SK-N-SH (cell line): Measurements from ENCODE around the gene ORM1. TPM values are rescaled to one million over a fixed set of nuclear protein-coding genes. Genes with fewer than 3 reads are reported as not detected.

ENCODE experiments used
- CTCF ChIA-PET: fragments of 300-600, 350-600 bp; formaldehyde crosslinking; extraction: SDS; loops from one replicate; lab custom pipeline; 2021; lab: Yijun Ruan, JAX
- POLR2A ChIA-PET: fragments of 350-600 bp; sonication (Branson Sonifier 250); formaldehyde crosslinking; extraction: SDS; loops from one replicate; lab custom pipeline; 2020; ENCODE audit warnings: antibody characterized with exemption, inconsistent platforms; lab: Yijun Ruan, JAX
- DNase-seq: peaks from one replicate; pipeline ENCODE4 v3.0.0; 2012
- H2AFZ ChIP-seq: fragments of 200-600 bp; sonication (generic); 2 replicates; pipeline ENCODE4 v1.8.1; 2016; ENCODE audit warnings: antibody characterized with exemption, mild to moderate bottlenecking, low read depth
- H3F3A ChIP-seq: fragments of 200-600 bp; sonication (generic); replicated peaks from 2 replicates; pipeline ENCODE3; 2016; ENCODE audit warnings: antibody characterized with exemption, mild to moderate bottlenecking; ENCODE audit not compliant: insufficient read depth
- H3K27ac ChIP-seq, 2 experiments: fragments of 200-500 bp in 1 of 2; fragments of 200-600 bp in 1 of 2; sonication (Bioruptor generic) in 1 of 2; sonication (generic), shearing (Covaris generic) in 1 of 2; 2 replicates each; pipeline versions ENCODE4 v1.5.1 to v1.6.1; 2014 to 2016; ENCODE audit warnings: low read depth in 2 of 2, inconsistent platforms in 1 of 2, low read length in 1 of 2, mild to moderate bottlenecking in 1 of 2, mixed read lengths in 1 of 2
- H3K27me3 ChIP-seq: fragments of 200-600 bp; sonication (generic), shearing (Covaris generic); 2 replicates; pipeline ENCODE4 v1.6.1; 2016; ENCODE audit warnings: mixed run types; ENCODE audit not compliant: insufficient read depth
- H3K36me3 ChIP-seq, 2 experiments: fragments of 200-500 bp in 1 of 2; fragments of 200-600 bp in 1 of 2; sonication (Bioruptor generic) in 1 of 2; sonication (generic) in 1 of 2; replicated peaks in 1 of 2; 2 replicates each; pipeline versions ENCODE3 to v1.5.1; 2014 to 2016; ENCODE audit warnings: low read length in 1 of 2, mild to moderate bottlenecking in 1 of 2; ENCODE audit not compliant: insufficient read depth in 2 of 2, control insufficient read depth in 1 of 2
- H3K4me1 ChIP-seq, 2 experiments: fragments of 200-500 bp in 1 of 2; fragments of 200-600 bp in 1 of 2; sonication (Bioruptor generic) in 1 of 2; sonication (generic), shearing (Covaris generic) in 1 of 2; 2 replicates each; pipeline versions ENCODE4 v1.5.1 to v1.6.1; 2014 to 2016; ENCODE audit warnings: low read depth in 1 of 2, low read length in 1 of 2, mixed run types in 1 of 2; ENCODE audit not compliant: insufficient read depth in 2 of 2, control insufficient read depth in 1 of 2
- H3K4me2 ChIP-seq: fragments of 200-600 bp; sonication (generic), shearing (Covaris generic); 2 replicates; pipeline ENCODE4 v1.6.1; 2017; ENCODE audit warnings: mixed run types
- H3K4me3 ChIP-seq, 2 experiments: fragments of 200-500 bp in 1 of 2; fragments of 200-600 bp in 1 of 2; sonication (Bioruptor generic) in 1 of 2; sonication (generic), shearing (Covaris generic) in 1 of 2; 2 replicates each; pipeline versions ENCODE4 v1.5.1 to v1.8.1; 2014 to 2016; ENCODE audit warnings: low read depth in 2 of 2, inconsistent platforms in 1 of 2, low read length in 1 of 2, mild to moderate bottlenecking in 1 of 2, mixed read lengths in 1 of 2, moderate library complexity in 1 of 2
- H3K79me2 ChIP-seq: fragments of 200-600 bp; sonication (generic); 2 replicates; pipeline ENCODE4 v1.8.1; 2017; ENCODE audit warnings: mild to moderate bottlenecking; ENCODE audit not compliant: insufficient read depth
- H3K9ac ChIP-seq: fragments of 200-600 bp; sonication (generic); 2 replicates; pipeline ENCODE4 v1.6.1; 2017; ENCODE audit warnings: mixed run types
- H3K9me2 ChIP-seq: fragments of 200-600 bp; sonication (generic); 2 replicates; pipeline ENCODE4 v1.6.1; 2017; ENCODE audit warnings: mixed run types
- H3K9me3 ChIP-seq: fragments of 200-600 bp; sonication (generic); 2 replicates; pipeline ENCODE4 v1.6.1; 2017; ENCODE audit warnings: mixed run types, mild to moderate bottlenecking, moderate library complexity
- H4K20me1 ChIP-seq: fragments of 200-600 bp; sonication (generic); 2 replicates; pipeline ENCODE4 v1.6.1; 2017; ENCODE audit warnings: mild to moderate bottlenecking, mixed run types; ENCODE audit not compliant: insufficient read depth
- CTCF ChIP-seq: fragments of 200-600 bp; sonication (generic); IDR thresholded peaks from 2 replicates; pipeline ENCODE4 v1.6.1; 2017; ENCODE audit warnings: antibody characterized with exemption, mild to moderate bottlenecking, moderate library complexity
- FOSL2 ChIP-seq: IDR thresholded peaks from 2 replicates; pipeline ENCODE4 v1.4.0; 2012; ENCODE audit warnings: low read depth, mild to moderate bottlenecking, moderate library complexity, borderline replicate concordance
- REST ChIP-seq: IDR thresholded peaks from 2 replicates; pipeline ENCODE4 v1.6.1; 2012; ENCODE audit warnings: mild to moderate bottlenecking, low read depth, low read length, moderate library complexity
- SIN3A ChIP-seq: IDR thresholded peaks from 2 replicates; pipeline ENCODE4 v1.6.1; 2012; ENCODE audit warnings: low read depth, mild to moderate bottlenecking, low read length, moderate library complexity, borderline replicate concordance
- TCF12 ChIP-seq: IDR thresholded peaks from 2 replicates; pipeline ENCODE4 v1.4.0; 2012
- TEAD4 ChIP-seq: IDR thresholded peaks from 2 replicates; pipeline ENCODE4 v1.4.0; 2012; ENCODE audit warnings: mild to moderate bottlenecking, borderline replicate concordance; ENCODE audit not compliant: insufficient read depth
- WGBS: methylation state at CpG from one replicate; pipeline ENCODE4 v1.1.6; 2017; ENCODE audit warnings: low lambda C conversion rate; 5-methylcytosine and 5-hydroxymethylcytosine counted together
- polyA plus RNA-seq, 3 experiments: library from polyadenylated mRNA; depleted of rRNA; stranded (reverse); fragments of >200 nt; gene quantifications; 2 replicates each; pipeline ENCODE4 v1.2.3, GENCODE V29; 2012
- TF ChIP-seq, protein P1 (sequence below): fragments of 150-350 bp; IDR thresholded peaks from 2 replicates; pipeline ENCODE4 v1.6.1; 2017; ENCODE audit warnings: antibody characterized with exemption, low read length, low read depth, borderline replicate concordance

Gene ORM1
- polyA plus RNA-seq, 1 of the 3 experiments (the other 2 are of a cell fraction), result not detected

DNA sequence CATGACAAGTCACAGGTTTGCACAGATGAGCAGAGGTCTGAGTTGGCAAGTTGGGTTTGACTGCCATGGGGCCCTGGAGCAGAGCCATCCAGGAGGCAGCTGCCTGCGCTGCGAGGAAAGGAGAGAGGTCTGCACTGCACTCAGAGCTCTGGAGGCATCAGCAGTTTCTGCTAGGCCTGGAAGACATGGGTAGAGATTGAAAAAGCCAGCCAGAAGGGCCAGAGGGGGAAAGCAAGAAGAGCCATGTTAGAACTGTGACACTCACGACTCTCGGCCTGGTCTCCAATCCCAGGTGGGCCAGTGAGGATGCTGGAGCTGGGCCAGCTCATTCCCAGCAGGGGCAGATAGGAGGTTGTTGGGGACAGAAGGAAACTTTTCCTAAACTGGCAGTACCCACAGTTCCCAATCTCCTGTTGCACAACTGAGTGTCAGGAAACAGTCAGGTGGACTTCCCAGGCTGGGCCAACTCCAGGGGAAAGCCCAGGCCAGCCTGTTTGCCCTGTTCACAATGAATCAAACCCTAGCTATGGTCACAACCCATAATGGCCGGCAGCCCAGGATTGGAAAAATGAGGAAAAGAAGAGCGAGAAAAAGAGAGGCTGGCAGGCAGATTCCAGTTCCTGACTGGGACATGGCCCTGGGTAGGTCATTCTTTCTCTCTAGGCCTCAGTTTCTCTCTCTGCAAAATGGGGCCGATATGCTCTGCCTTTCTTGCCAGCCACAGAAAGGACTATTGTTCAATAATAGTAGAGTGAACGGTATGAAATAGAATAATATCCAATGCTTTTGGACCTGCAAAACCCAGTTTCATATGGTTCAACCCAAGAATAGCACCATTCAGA, 7.8 kb upstream of the ORM1 start:
- H3K4me3 ChIP-seq, result no peak overlapping the region
- H3K9me2 ChIP-seq, result no peaks in the 10 kb centered on the region
- no peaks in the 10 kb centered on the region for H4K20me1 ChIP-seq
- TF ChIP-seq TCF12 (no peak), SIN3A (no peak), TEAD4 (no peak), CTCF (no peak), FOSL2 (no peak), REST (no peak)
- TF ChIP-seq, protein P1, sequence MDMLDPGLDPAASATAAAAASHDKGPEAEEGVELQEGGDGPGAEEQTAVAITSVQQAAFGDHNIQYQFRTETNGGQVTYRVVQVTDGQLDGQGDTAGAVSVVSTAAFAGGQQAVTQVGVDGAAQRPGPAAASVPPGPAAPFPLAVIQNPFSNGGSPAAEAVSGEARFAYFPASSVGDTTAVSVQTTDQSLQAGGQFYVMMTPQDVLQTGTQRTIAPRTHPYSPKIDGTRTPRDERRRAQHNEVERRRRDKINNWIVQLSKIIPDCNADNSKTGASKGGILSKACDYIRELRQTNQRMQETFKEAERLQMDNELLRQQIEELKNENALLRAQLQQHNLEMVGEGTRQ, result no peak
- no peak overlapping the region for H2AFZ ChIP-seq
- H3K27me3 ChIP-seq, result no peaks in the 10 kb centered on the region
- no peaks in the 10 kb centered on the region for H3K9me3 ChIP-seq
- WGBS, result 89% methylated on average over 7 of the region's 8 CpGs
- H3K4me2 ChIP-seq, result no peak overlapping the region
- peaks cover 0 to 3% of the 10 kb centered on the region in 2 experiments for H3K36me3 ChIP-seq
- H3K9ac ChIP-seq, result no peak overlapping the region
- POLR2A ChIA-PET, result no interaction called here
- no peak for DNase-seq
- H3K27ac ChIP-seq, result no peak overlapping the region
- no peaks in the 10 kb centered on the region for H3K79me2 ChIP-seq
- no peaks in the 10 kb centered on the region for H3F3A ChIP-seq
- peaks cover 0 to 3% of the 10 kb centered on the region in 2 experiments; a peak in 1 of 4 replicates for H3K4me1 ChIP-seq
- CTCF ChIA-PET, result interaction anchor here (1.2 to 2.3 kb wide), 4 partner anchors 24 to 232 kb away, joined by 3 to 15 read pairs (median 9); no protein-coding TSS in a partner anchor
